OCI-LY3 (cell line): ENCODE measurements around the gene TNS2.

Source experiments
- H2AFZ ChIP-seq: fragments of 200-600, 300-600 bp; shearing (Covaris generic); 2 replicates; pipeline ENCODE4 v1.6.0; 2014; ENCODE audit warnings: antibody characterized with exemption, low read depth, low read length
- H3K27ac ChIP-seq: fragments of 200-600, 300-600 bp; sonication (generic); 2 replicates; pipeline ENCODE4 v1.5.1; 2014; ENCODE audit warnings: mild to moderate bottlenecking, low read length, moderate library complexity, mixed read lengths
- H3K27me3 ChIP-seq: fragments of 200-600, 300-600 bp; sonication (generic); 2 replicates; pipeline ENCODE4 v1.6.1; 2014; ENCODE audit warnings: low read depth, low read length, mixed read lengths
- H3K36me3 ChIP-seq: fragments of 200-600, 300-600 bp; sonication (generic); replicated peaks from 2 replicates; pipeline ENCODE3; 2014; ENCODE audit warnings: low read depth, low read length, mixed read lengths
- H3K4me1 ChIP-seq: fragments of 300-600, 200-600 bp; sonication (generic); 2 replicates; pipeline ENCODE4 v1.6.1; 2014; ENCODE audit warnings: low read length, mixed read lengths
- H3K4me2 ChIP-seq: fragments of 200-600, 300-600 bp; sonication (generic); 2 replicates; pipeline ENCODE4 v1.6.1; 2014; ENCODE audit warnings: low read length, mixed read lengths
- H3K4me3 ChIP-seq: fragments of 300-600, 200-600 bp; sonication (generic); 2 replicates; pipeline ENCODE4 v1.5.1; 2014; ENCODE audit warnings: antibody characterized with exemption, mild to moderate bottlenecking, low read length, moderate library complexity
- H3K79me2 ChIP-seq: fragments of 300-600, 200-600 bp; shearing (Covaris generic); 2 replicates; pipeline ENCODE4 v1.6.1; 2014; ENCODE audit warnings: mild to moderate bottlenecking, low read length, mixed read lengths
- H3K9ac ChIP-seq: fragments of 300-600, 200-600 bp; shearing (Covaris generic); 2 replicates; pipeline ENCODE4 v1.6.0; 2014; ENCODE audit warnings: mild to moderate bottlenecking, low read length, moderate library complexity
- H3K9me3 ChIP-seq: fragments of 200-600, 300-600 bp; shearing (Covaris generic); 2 replicates; pipeline ENCODE4 v1.6.1; 2014; ENCODE audit warnings: low read length, mixed read lengths; ENCODE audit not compliant: insufficient read depth
- H4K20me1 ChIP-seq: fragments of 200-600, 300-600 bp; sonication (generic); 2 replicates; pipeline ENCODE4 v1.6.1; 2016; ENCODE audit warnings: low read length, mixed read lengths; ENCODE audit not compliant: insufficient read depth
- CTCF ChIP-seq: fragments of 200-600, 300-600 bp; sonication (generic); IDR thresholded peaks from 2 replicates; pipeline ENCODE4 v1.5.1; 2014; ENCODE audit warnings: antibody characterized with exemption, low read length, low read depth
- EZH2phosphoT487 ChIP-seq: fragments of 200-600 bp; shearing (Covaris generic); IDR thresholded peaks from 2 replicates; pipeline ENCODE4 v1.6.1; 2018; ENCODE audit warnings: antibody characterized with exemption, mixed run types, low read depth

The TNS2 gene

GRCh38 chr12:53113951-53114350, 64.1 kb downstream of the TNS2 start:
- H3K9me3 ChIP-seq, result no peaks in the 10 kb centered on the region
- H3K4me2 ChIP-seq, result no peak overlapping the region
- TF ChIP-seq EZH2phosphoT487 (no peak), CTCF (no peak)
- H3K27me3 ChIP-seq, result no peaks in the 10 kb centered on the region
- no peak overlapping the region for H3K9ac ChIP-seq
- H2AFZ ChIP-seq, result no peak overlapping the region
- no peaks in the 10 kb centered on the region for H4K20me1 ChIP-seq
- H3K27ac ChIP-seq, result no peak overlapping the region
- no peak overlapping the region for H3K4me3 ChIP-seq
- H3K4me1 ChIP-seq, result peaks cover 8% of the 10 kb centered on the region; the same call in 1 of the 2 replicates
- H3K36me3 ChIP-seq, result no peaks in the 10 kb centered on the region
- H3K79me2 ChIP-seq, result no peaks in the 10 kb centered on the region
